CD4-positive, CD25-positive, alpha-beta regulatory T cell (primary cell): ENCODE measurements around the gene KLK13. TPM values are rescaled to one million over a fixed set of nuclear protein-coding genes. Genes with fewer than 3 reads are reported as not detected.

ENCODE experiments used
- ATAC-seq, 2 donors: fragments of 150-1000 bp; cut with Tn5 transposase; one replicate each; pipeline ENCODE4 v1.10.0; 2021; ENCODE audit warnings: low read depth in 2 of 2, moderate number of reproducible peaks in 2 of 2, moderate library complexity in 1 of 2
- DNase-seq, 3 donors: peaks; one replicate each; pipeline versions ENCODE4 v3.0.0 to v3.0.0-alpha.2; 2012 to 2022; ENCODE audit warnings: mixed read lengths in 1 of 3
- H3K27ac ChIP-seq: one replicate; pipeline ENCODE4 v1.7.0; 2013; ENCODE audit warnings: mild to moderate bottlenecking, low read length; ENCODE audit not compliant: insufficient read depth, poor library complexity, severe bottlenecking
- H3K27me3 ChIP-seq: one replicate; pipeline ENCODE4 v1.7.0; 2013; ENCODE audit warnings: low read length; ENCODE audit not compliant: control insufficient read depth, insufficient read depth
- H3K36me3 ChIP-seq: one replicate; pipeline ENCODE4 v1.7.0; 2013; ENCODE audit warnings: mild to moderate bottlenecking, low read length, moderate library complexity; ENCODE audit not compliant: control insufficient read depth, insufficient read depth
- H3K4me1 ChIP-seq: 2 replicates; pipeline ENCODE4 v1.7.0; 2013; ENCODE audit warnings: mild to moderate bottlenecking, low read length; ENCODE audit not compliant: insufficient read depth, control insufficient read depth, poor library complexity, severe bottlenecking
- H3K4me3 ChIP-seq: one replicate; pipeline ENCODE4 v1.7.0; 2013; ENCODE audit warnings: low read depth, mild to moderate bottlenecking, low read length, moderate library complexity
- H3K9me3 ChIP-seq, 2 experiments: 1 replicate in 1 of 2; 2 replicates in 1 of 2; pipeline ENCODE4 v1.7.0; 2013; ENCODE audit warnings: low read length in 2 of 2, mild to moderate bottlenecking in 1 of 2, moderate library complexity in 1 of 2; ENCODE audit not compliant: control insufficient read depth in 2 of 2
- H3K27ac Mint-ChIP-seq, 3 donors: one replicate each; pipeline ENCODE4 v1.8.0; 2020 to 2022; ENCODE audit warnings: mild to moderate bottlenecking in 3 of 3, mixed read lengths in 3 of 3, moderate library complexity in 2 of 3
- H3K27me3 Mint-ChIP-seq: one replicate; pipeline ENCODE4 v1.8.0; 2022; ENCODE audit warnings: mild to moderate bottlenecking, mixed read lengths
- H3K36me3 Mint-ChIP-seq: one replicate; pipeline ENCODE4 v1.8.0; 2020; ENCODE audit warnings: mixed read lengths
- H3K4me1 Mint-ChIP-seq, 4 donors: one replicate each; pipeline ENCODE4 v1.8.0; 2020 to 2022; ENCODE audit warnings: mixed read lengths in 4 of 4, mild to moderate bottlenecking in 1 of 4
- H3K4me3 Mint-ChIP-seq, 4 donors: one replicate each; pipeline ENCODE4 v1.8.0; 2020 to 2022; ENCODE audit warnings: mild to moderate bottlenecking in 4 of 4, mixed read lengths in 4 of 4, moderate library complexity in 3 of 4
- H3K9me3 Mint-ChIP-seq, 7 donors: one replicate each; pipeline ENCODE4 v1.8.0; 2020 to 2022; ENCODE audit warnings: mixed read lengths in 7 of 7, mild to moderate bottlenecking in 3 of 7, moderate library complexity in 2 of 7
- polyA plus RNA-seq, 4 donors: library from polyadenylated mRNA; unstranded; fragments of 300-500 nt; fragmentation: Illumina TruSeq; gene quantifications; one replicate each; pipeline ENCODE4 v1.2.3, GENCODE V29; 2021
- total RNA-seq: library from RNA; stranded (reverse); gene quantifications from one replicate; pipeline ENCODE4 v1.2.3, GENCODE V29; 2022

Gene KLK13
- total and polyA plus RNA-seq, 5 donors from 2014 or later, result not detected

DNA sequence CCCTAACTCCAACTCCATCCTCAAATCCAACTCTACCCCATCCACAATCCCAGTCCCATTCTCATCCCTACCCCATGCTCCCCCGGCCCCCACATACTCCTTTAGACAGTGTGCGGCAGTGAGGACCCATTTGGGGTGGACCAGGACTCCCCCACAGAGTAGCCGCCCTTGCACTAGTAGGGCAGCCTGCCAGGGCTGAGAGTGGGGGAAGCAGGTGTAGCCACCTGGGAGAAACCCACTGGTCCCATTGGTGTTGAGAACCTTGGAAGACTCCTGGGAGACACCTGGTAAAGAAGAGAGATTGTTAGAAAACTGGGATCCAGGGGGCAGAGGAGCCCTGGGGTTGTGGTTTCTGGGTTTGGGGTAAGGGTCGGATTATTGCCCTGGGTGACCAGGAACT, 4.6 kb downstream of the KLK13 start:
- Histone ChIP-seq H3K4me3 (no peak overlapping the region), H3K9me3 (no peaks in the 10 kb centered on the region), H3K4me1 (no peaks in the 10 kb centered on the region), H3K27me3 (peaks cover 17% of the 10 kb centered on the region), H3K36me3 (no peaks in the 10 kb centered on the region), H3K27ac (no peak overlapping the region)
- Mint-ChIP-seq H3K4me1 (peaks cover 0 to 6% (median under 1%) of the 10 kb centered on the region in 4 donors), H3K27me3 (peaks cover 22% of the 10 kb centered on the region), H3K4me3 (no peak overlapping the region), H3K36me3 (peaks cover 3% of the 10 kb centered on the region), H3K9me3 (peaks cover 0 to 4% (median 1%) of the 10 kb centered on the region in 7 donors), H3K27ac (peak overlapping the region in 1 of 3 donors; percentile 21)
- ATAC-seq, result no peak
- DNase-seq, result no peak

DNA sequence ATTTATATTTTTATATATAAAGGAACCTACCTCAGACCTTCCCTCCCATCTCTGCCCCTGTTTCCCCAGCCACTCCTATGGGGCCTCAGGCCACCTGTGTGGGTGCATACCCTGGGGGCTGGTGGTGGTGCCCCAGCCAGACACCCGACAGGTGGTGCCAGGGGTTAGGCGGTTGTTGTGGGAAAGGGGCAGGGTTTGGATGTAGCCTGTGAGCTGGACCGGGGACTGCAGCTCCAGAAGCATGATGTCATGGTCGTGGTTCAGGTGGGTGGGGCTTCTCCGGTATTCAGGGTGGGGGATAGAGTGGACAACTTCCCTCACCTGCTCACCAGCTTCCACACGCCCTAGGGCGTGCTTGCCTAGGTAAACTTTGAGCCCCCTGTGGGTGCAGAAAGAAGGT, 5.2 kb downstream of the KLK13 start:
- Histone ChIP-seq H3K36me3 (no peaks in the 10 kb centered on the region), H3K4me1 (no peaks in the 10 kb centered on the region), H3K4me3 (no peak overlapping the region), H3K27ac (no peak overlapping the region), H3K9me3 (no peaks in the 10 kb centered on the region), H3K27me3 (peaks cover 17% of the 10 kb centered on the region)
- no peak for ATAC-seq
- Mint-ChIP-seq H3K27ac (no peak overlapping the region), H3K9me3 (peaks cover 0 to 4% (median 0%) of the 10 kb centered on the region in 7 donors), H3K27me3 (peaks cover 22% of the 10 kb centered on the region), H3K4me3 (no peak overlapping the region), H3K4me1 (peaks cover 0 to 3% (median 0%) of the 10 kb centered on the region in 4 donors), H3K36me3 (peaks cover 3% of the 10 kb centered on the region)
- DNase-seq, result no peak

DNA sequence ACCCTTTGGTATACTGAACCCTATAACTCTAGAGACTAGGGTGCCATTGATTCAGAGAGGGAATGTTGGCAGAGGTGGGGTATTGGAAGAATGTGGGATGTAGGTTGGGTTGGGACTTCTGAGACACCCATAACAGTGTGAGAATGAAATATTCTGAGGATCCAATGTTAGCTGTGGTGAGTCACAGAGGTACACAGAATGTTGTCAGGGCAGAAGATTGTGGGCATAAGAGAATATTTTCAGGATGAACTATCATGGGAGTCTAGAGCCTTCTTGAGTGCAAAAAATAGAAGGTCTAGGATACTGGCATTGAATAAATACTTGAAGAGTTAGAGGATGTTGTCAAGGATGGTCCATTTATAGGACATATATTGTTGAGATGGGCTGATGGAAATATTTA, 9.0 kb downstream of the KLK13 start:
- DNase-seq, result no peak
- Histone ChIP-seq H3K4me1 (no peaks in the 10 kb centered on the region), H3K27ac (no peak overlapping the region), H3K27me3 (peaks cover 7% of the 10 kb centered on the region), H3K36me3 (no peaks in the 10 kb centered on the region), H3K9me3 (no peaks in the 10 kb centered on the region), H3K4me3 (no peak overlapping the region)
- H3K4me1 Mint-ChIP-seq, result no peaks in the 10 kb centered on the region
- H3K27me3 Mint-ChIP-seq, result peaks cover 13% of the 10 kb centered on the region
- no peaks in the 10 kb centered on the region for H3K36me3 Mint-ChIP-seq
- ATAC-seq, result no peak
- no peak overlapping the region for H3K27ac Mint-ChIP-seq
- H3K9me3 Mint-ChIP-seq, result peaks cover 0 to 6% (median 0%) of the 10 kb centered on the region in 7 donors
- no peak overlapping the region for H3K4me3 Mint-ChIP-seq

DNA sequence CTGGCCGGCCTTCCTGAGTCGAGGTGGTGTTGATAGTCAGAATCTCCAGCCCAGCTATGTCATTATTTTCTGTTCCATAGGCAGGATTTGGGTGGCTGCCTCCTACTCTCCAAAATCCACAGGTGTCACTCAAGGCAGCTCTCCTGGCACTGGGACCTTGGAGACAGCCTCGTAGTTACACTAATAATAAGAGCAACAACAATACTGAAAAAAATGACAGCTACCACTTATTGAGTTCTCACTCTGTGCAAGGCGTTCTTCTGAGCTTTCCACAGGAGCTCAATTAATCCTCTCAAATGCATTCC, 17.9 kb downstream of the KLK13 start:
- Histone ChIP-seq H3K4me3 (no peak overlapping the region), H3K4me1 (no peaks in the 10 kb centered on the region), H3K36me3 (no peaks in the 10 kb centered on the region), H3K27ac (no peak overlapping the region), H3K9me3 (peaks cover 0 to 4% of the 10 kb centered on the region in 2 experiments), H3K27me3 (peaks cover 2% of the 10 kb centered on the region)
- peaks cover 5% of the 10 kb centered on the region for H3K36me3 Mint-ChIP-seq
- peaks cover 4% of the 10 kb centered on the region for H3K27me3 Mint-ChIP-seq
- no peaks in the 10 kb centered on the region for H3K4me1 Mint-ChIP-seq
- no peak for ATAC-seq
- H3K9me3 Mint-ChIP-seq, result peaks cover 0 to 5% (median 0%) of the 10 kb centered on the region in 7 donors
- DNase-seq, result no peak
- no peak overlapping the region for H3K4me3 Mint-ChIP-seq
- no peak overlapping the region for H3K27ac Mint-ChIP-seq

DNA sequence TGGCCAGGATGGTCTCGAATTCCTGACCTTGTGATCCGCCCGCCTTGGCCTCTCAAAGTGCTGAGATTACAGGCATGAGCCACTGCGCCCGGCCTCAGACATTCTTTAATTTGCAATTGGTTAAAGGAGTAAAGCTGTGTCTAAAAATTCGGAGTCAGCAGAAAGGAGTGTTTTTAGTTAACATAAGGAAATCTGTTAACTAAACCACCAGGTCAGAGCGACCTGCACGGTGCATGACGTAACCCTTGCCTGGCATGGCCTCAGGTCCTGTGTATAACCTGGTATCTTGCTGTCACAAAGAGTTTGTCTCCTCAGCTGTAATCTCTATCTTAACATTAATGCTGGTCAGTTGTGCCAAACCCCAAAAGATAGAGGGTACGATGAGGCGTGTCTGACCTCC, 20.6 kb downstream of the KLK13 start:
- no peaks in the 10 kb centered on the region for H3K36me3 ChIP-seq
- Mint-ChIP-seq H3K4me3 (no peak overlapping the region), H3K4me1 (no peaks in the 10 kb centered on the region), H3K9me3 (peaks cover 0 to 3% (median 0%) of the 10 kb centered on the region in 7 donors), H3K27ac (no peak overlapping the region), H3K27me3 (no peaks in the 10 kb centered on the region), H3K36me3 (peaks cover 5% of the 10 kb centered on the region)
- no peak for DNase-seq
- no peaks in the 10 kb centered on the region for H3K27me3 ChIP-seq
- H3K27ac ChIP-seq, result no peak overlapping the region
- H3K4me3 ChIP-seq, result no peak overlapping the region
- no peak for ATAC-seq
- no peaks in the 10 kb centered on the region for H3K4me1 ChIP-seq
- H3K9me3 ChIP-seq, result no peaks in the 10 kb centered on the region

DNA sequence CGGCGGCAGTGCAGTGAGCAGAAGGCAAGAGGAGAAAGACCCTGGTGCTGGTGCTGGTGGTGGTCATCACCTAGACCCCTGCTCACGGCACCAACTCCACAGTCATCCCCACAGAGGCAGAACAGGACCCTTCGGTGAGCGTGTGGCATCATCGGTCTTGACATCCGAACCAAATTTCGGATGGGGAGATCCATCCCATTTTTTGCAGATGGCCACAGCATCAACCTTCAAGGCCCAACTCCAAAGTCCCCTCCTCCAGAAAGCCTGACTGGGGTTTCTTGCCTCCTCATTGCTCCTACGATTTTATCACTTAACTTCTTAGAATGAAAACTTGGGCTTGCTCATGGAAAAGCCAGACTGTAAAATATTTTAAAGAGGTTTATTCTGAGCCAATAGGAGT, 21.4 kb downstream of the KLK13 start:
- Mint-ChIP-seq H3K9me3 (peaks cover 0 to 1% (median 0%) of the 10 kb centered on the region in 7 donors), H3K27me3 (no peaks in the 10 kb centered on the region), H3K4me3 (no peak overlapping the region), H3K36me3 (no peaks in the 10 kb centered on the region), H3K4me1 (no peaks in the 10 kb centered on the region), H3K27ac (no peak overlapping the region)
- DNase-seq (no peak), ATAC-seq (no peak)
- no peaks in the 10 kb centered on the region for H3K9me3 ChIP-seq
- H3K27ac ChIP-seq, result no peak overlapping the region
- H3K27me3 ChIP-seq, result no peaks in the 10 kb centered on the region
- no peaks in the 10 kb centered on the region for H3K4me1 ChIP-seq
- H3K4me3 ChIP-seq, result no peak overlapping the region
- no peaks in the 10 kb centered on the region for H3K36me3 ChIP-seq

DNA sequence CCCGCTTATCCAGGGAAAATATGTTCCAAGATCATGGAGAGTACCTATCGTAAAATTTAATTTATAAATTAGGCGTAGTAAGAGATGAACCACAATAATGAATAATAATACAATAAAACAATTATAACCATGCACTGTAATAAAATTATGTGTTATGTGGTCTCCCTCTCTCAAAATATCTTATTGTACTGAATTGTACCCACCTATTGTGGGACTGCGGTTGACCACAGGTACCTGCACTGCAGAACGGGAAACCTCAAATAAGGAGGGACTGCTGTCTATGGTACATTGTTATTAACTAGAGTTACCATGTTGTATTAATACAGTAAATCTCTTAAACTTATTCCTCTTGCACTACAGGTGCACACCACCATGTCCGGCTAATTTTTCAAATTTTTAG, 24.7 kb downstream of the KLK13 start:
- H3K9me3 ChIP-seq, result no peaks in the 10 kb centered on the region
- no peak for ATAC-seq
- no peak overlapping the region for H3K4me3 ChIP-seq
- H3K9me3 Mint-ChIP-seq, result peaks cover 0 to 1% (median 0%) of the 10 kb centered on the region in 7 donors
- no peak overlapping the region for H3K27ac Mint-ChIP-seq
- H3K27me3 ChIP-seq, result no peaks in the 10 kb centered on the region
- H3K4me1 Mint-ChIP-seq, result no peaks in the 10 kb centered on the region
- no peaks in the 10 kb centered on the region for H3K4me1 ChIP-seq
- DNase-seq, result no peak
- H3K36me3 Mint-ChIP-seq, result no peaks in the 10 kb centered on the region
- H3K27ac ChIP-seq, result no peak overlapping the region
- H3K36me3 ChIP-seq, result no peaks in the 10 kb centered on the region
- peaks cover 6% of the 10 kb centered on the region for H3K27me3 Mint-ChIP-seq
- no peak overlapping the region for H3K4me3 Mint-ChIP-seq

DNA sequence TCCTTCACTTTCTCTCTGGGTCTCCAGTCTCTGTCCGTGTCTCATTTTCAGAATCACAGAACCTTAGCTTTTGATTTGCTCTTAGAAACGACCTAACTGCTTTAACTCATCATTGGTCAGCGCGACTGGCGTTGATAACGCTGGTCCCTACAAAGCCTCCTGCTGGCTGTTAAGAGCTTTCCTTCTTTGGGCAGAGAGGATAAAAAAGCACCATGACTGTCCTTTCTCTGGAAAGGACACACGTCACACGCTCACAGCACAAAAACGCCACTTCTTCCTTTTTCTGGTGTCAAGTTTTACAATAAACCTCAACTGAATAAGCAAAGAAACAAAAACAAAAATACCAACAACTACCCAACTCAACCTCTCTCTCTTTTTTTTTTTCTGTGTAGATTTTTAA, 28.4 kb downstream of the KLK13 start:
- Histone ChIP-seq H3K4me3 (no peak overlapping the region), H3K27ac (no peak overlapping the region), H3K36me3 (no peaks in the 10 kb centered on the region), H3K27me3 (no peaks in the 10 kb centered on the region), H3K4me1 (no peaks in the 10 kb centered on the region), H3K9me3 (no peaks in the 10 kb centered on the region)
- Mint-ChIP-seq H3K27ac (no peak overlapping the region), H3K4me1 (no peaks in the 10 kb centered on the region), H3K4me3 (no peak overlapping the region), H3K36me3 (no peaks in the 10 kb centered on the region), H3K27me3 (peaks cover 11% of the 10 kb centered on the region), H3K9me3 (peaks cover 0 to 4% (median 0%) of the 10 kb centered on the region in 7 donors)
- no peak for ATAC-seq
- DNase-seq, result no peak
